ENCODE data around the gene PLTP.

- no peak for TF ChIP-seq CTCF (tag by site-specific recombination; IDR thresholded peaks at IDR 0.05)
- TF ChIP-seq ZNF654 (tag by site-specific recombination; IDR thresholded peaks at IDR 0.05; ENCODE audit: low read depth): no peak
- TF ChIP-seq ZNF24 (tag by site-specific recombination; IDR thresholded peaks at IDR 0.05): no peak
- TF ChIP-seq ZNF624 (tag by site-specific recombination; IDR thresholded peaks at IDR 0.05): no peak
Observed at GRCh38 chr20:45897289-45897688, 14.7 kb downstream of the PLTP start.
